HEK293T (cell line): ENCODE measurements around the gene PGBD5.

Experiments
- CTCF ChIA-PET: fragments of 350-600 bp; formaldehyde crosslinking; extraction: SDS; loops from one replicate; lab custom pipeline; 2021; ENCODE audit warnings: antibody characterized with exemption, inconsistent platforms; lab: Yijun Ruan, JAX
- POLR2A ChIA-PET: fragments of 350-600 bp; formaldehyde crosslinking; extraction: SDS; loops from one replicate; lab custom pipeline; 2020; ENCODE audit warnings: antibody characterized with exemption, inconsistent platforms; lab: Yijun Ruan, JAX
- DNase-seq: peaks from one replicate; pipeline ENCODE4 v3.0.0; 2012; ENCODE audit warnings: mixed read lengths; ENCODE audit errors: extremely low spot score
- ARNT ChIP-seq: fragments of 450-650 bp; IDR thresholded peaks from 2 replicates; pipeline ENCODE4 v1.6.1; 2017; ENCODE audit warnings: mild to moderate bottlenecking
- BHLHE40 ChIP-seq: fragments of 450-650 bp; IDR thresholded peaks from 2 replicates; pipeline ENCODE4 v1.6.1; 2016; ENCODE audit warnings: mild to moderate bottlenecking, moderate library complexity, borderline replicate concordance
- CTBP1 ChIP-seq: fragments of 450-650 bp; IDR thresholded peaks from 2 replicates; pipeline ENCODE4 v1.6.1; 2016; ENCODE audit warnings: borderline replicate concordance
- ELF4 ChIP-seq: fragments of 450-650 bp; IDR thresholded peaks from 2 replicates; pipeline ENCODE4 v1.6.1; 2017; ENCODE audit warnings: antibody characterized with exemption
- FOXA1 ChIP-seq: fragments of 450-650 bp; IDR thresholded peaks from 2 replicates; pipeline ENCODE4 v1.6.1; 2016; ENCODE audit warnings: mild to moderate bottlenecking
- FOXK2 ChIP-seq: fragments of 450-650 bp; IDR thresholded peaks from 2 replicates; pipeline ENCODE4 v1.6.1; 2016; ENCODE audit warnings: mild to moderate bottlenecking
- FOXM1 ChIP-seq: fragments of 450-650 bp; IDR thresholded peaks from 2 replicates; pipeline ENCODE4 v1.6.1; 2017; ENCODE audit warnings: mild to moderate bottlenecking, borderline replicate concordance
- HDGF ChIP-seq: fragments of 450-650 bp; IDR thresholded peaks from 2 replicates; pipeline ENCODE4 v1.6.1; 2017; ENCODE audit warnings: antibody characterized with exemption, borderline replicate concordance
- L3MBTL2 ChIP-seq: fragments of 450-650 bp; conservative IDR thresholded peaks from 2 replicates; pipeline ENCODE4 v1.6.1; 2016; ENCODE audit warnings: mild to moderate bottlenecking
- LEF1 ChIP-seq: fragments of 450-650 bp; IDR thresholded peaks from 2 replicates; pipeline ENCODE4 v1.6.1; 2017; ENCODE audit warnings: mild to moderate bottlenecking, borderline replicate concordance
- NFRKB ChIP-seq: fragments of 450-650 bp; IDR thresholded peaks from 2 replicates; pipeline ENCODE4 v1.6.1; 2016; ENCODE audit warnings: mild to moderate bottlenecking, moderate library complexity
- PKNOX1 ChIP-seq: fragments of 450-650 bp; IDR thresholded peaks from 2 replicates; pipeline ENCODE4 v1.6.1; 2016
- SP1 ChIP-seq: fragments of 450-650 bp; IDR thresholded peaks from 2 replicates; pipeline ENCODE4 v1.6.1; 2017
- SUZ12 ChIP-seq: fragments of 450-650 bp; IDR thresholded peaks from 2 replicates; pipeline ENCODE4 v1.6.1; 2016; ENCODE audit warnings: mild to moderate bottlenecking
- TARDBP ChIP-seq: fragments of 450-650 bp; IDR thresholded peaks from 2 replicates; pipeline ENCODE4 v1.6.1; 2016
- ZNF384 ChIP-seq: fragments of 450-650 bp; IDR thresholded peaks from 2 replicates; pipeline ENCODE4 v1.6.1; 2016

Gene PGBD5

GRCh38 chr1:230427094-230427876 lies 1.2 kb upstream of the PGBD5 start:
- ChIA-PET POLR2A (no interaction called here), CTCF (no interaction called here)
- no peak for DNase-seq
- TF ChIP-seq CTBP1: no peak
- no peak for TF ChIP-seq SUZ12
- no peak for TF ChIP-seq FOXM1
- no peak for TF ChIP-seq SP1
- TF ChIP-seq FOXA1: no peak
- TF ChIP-seq ARNT: no peak
- TF ChIP-seq L3MBTL2: no peak
- TF ChIP-seq ELF4: no peak
- no peak for TF ChIP-seq FOXK2
- no peak for TF ChIP-seq TARDBP
- no peak for TF ChIP-seq BHLHE40
- TF ChIP-seq LEF1: no peak

- POLR2A ChIA-PET: no interaction called here
- TF ChIP-seq SP1: no peak
- TF ChIP-seq NFRKB: no peak
- no peak for TF ChIP-seq L3MBTL2
- TF ChIP-seq FOXM1: no peak
- TF ChIP-seq ZNF384: no peak
- no peak for TF ChIP-seq ELF4
- CTCF ChIA-PET: no interaction called here
- peak; percentile 53 for DNase-seq
Measured at GRCh38 chr1:230425252-230426091, 660 bp downstream of the PGBD5 start.

GRCh38 chr1:230424391-230425251 lies 1.5 kb downstream of the PGBD5 start:
- POLR2A ChIA-PET: no interaction called here
- TF ChIP-seq L3MBTL2: no peak
- no peak for TF ChIP-seq FOXM1
- TF ChIP-seq LEF1: no peak
- TF ChIP-seq ARNT: no peak
- no peak for TF ChIP-seq CTBP1
- TF ChIP-seq PKNOX1: no peak
- TF ChIP-seq NFRKB: no peak
- TF ChIP-seq SP1: no peak
- no peak for TF ChIP-seq TARDBP
- no peak for TF ChIP-seq ZNF384
- TF ChIP-seq FOXA1: no peak
- no peak for TF ChIP-seq HDGF
- TF ChIP-seq SUZ12: no peak
- no peak for TF ChIP-seq FOXK2
- no peak for TF ChIP-seq ELF4
- TF ChIP-seq BHLHE40: no peak
- CTCF ChIA-PET: no interaction called here
- DNase-seq: no peak

- no peak for DNase-seq
- TF ChIP-seq FOXK2 (no peak), L3MBTL2 (no peak), ELF4 (no peak), SP1 (no peak), SUZ12 (no peak)
- ChIA-PET POLR2A (no interaction called here), CTCF (interaction anchor here (0.5 to 0.6 kb wide), 2 partner anchors 19 to 114 kb away, joined by 3 to 5 read pairs; no protein-coding TSS in a partner anchor)
Measured at GRCh38 chr1:230423951-230424350, 2.2 kb downstream of the PGBD5 start.

- ChIA-PET CTCF (interaction anchor here (0.6 kb wide), 1 partner anchor 113 kb away, joined by 3 read pairs; no protein-coding TSS in a partner anchor), POLR2A (no interaction called here)
- DNase-seq: no peak
- TF ChIP-seq FOXK2: no peak
- TF ChIP-seq ELF4: no peak
- TF ChIP-seq PKNOX1: no peak
- TF ChIP-seq SP1: no peak
- no peak for TF ChIP-seq ARNT
- TF ChIP-seq L3MBTL2: no peak
- no peak for TF ChIP-seq FOXA1
- no peak for TF ChIP-seq LEF1
- no peak for TF ChIP-seq BHLHE40
Measured at GRCh38 chr1:230423261-230423660, 2.9 kb downstream of the PGBD5 start.
